Skeletal muscle satellite cell (primary cell): ENCODE measurements around the gene ACP3.

Source experiments
- H3K27me3 ChIP-seq: 2 replicates; pipeline ENCODE4 v1.7.0; 2013; ENCODE audit warnings: low read length; ENCODE audit not compliant: control insufficient read depth, insufficient read depth
- H3K36me3 ChIP-seq: 2 replicates; pipeline ENCODE4 v1.7.0; 2013; ENCODE audit warnings: mild to moderate bottlenecking, control low read depth, low read length; ENCODE audit not compliant: insufficient read depth
- H3K4me1 ChIP-seq: 2 replicates; pipeline ENCODE4 v1.7.0; 2013; ENCODE audit warnings: low read length; ENCODE audit not compliant: control insufficient read depth, insufficient read depth
- H3K4me2 ChIP-seq: 2 replicates; pipeline ENCODE4 v1.7.0; 2013; ENCODE audit warnings: mild to moderate bottlenecking, low read length
- H3K4me3 ChIP-seq: 2 replicates; pipeline ENCODE4 v1.7.0; 2013; ENCODE audit warnings: low read length
- H3K9ac ChIP-seq: 2 replicates; pipeline ENCODE4 v1.7.0; 2013; ENCODE audit warnings: mild to moderate bottlenecking, low read depth, low read length, moderate library complexity
- H3K9me3 ChIP-seq: replicated peaks from 2 replicates; pipeline ENCODE4 v1.7.0; 2013; ENCODE audit warnings: mild to moderate bottlenecking, control low read depth, low read length

ACP3 gene

GRCh38 chr3:132321304-132321703, 4.1 kb downstream of the ACP3 start:
- Histone ChIP-seq H3K9me3 (no peaks in the 10 kb centered on the region), H3K36me3 (no peaks in the 10 kb centered on the region), H3K4me1 (peaks cover 18% of the 10 kb centered on the region), H3K9ac (no peak overlapping the region), H3K27me3 (peaks cover 14% of the 10 kb centered on the region), H3K4me3 (no peak overlapping the region), H3K4me2 (no peak overlapping the region)

DNA sequence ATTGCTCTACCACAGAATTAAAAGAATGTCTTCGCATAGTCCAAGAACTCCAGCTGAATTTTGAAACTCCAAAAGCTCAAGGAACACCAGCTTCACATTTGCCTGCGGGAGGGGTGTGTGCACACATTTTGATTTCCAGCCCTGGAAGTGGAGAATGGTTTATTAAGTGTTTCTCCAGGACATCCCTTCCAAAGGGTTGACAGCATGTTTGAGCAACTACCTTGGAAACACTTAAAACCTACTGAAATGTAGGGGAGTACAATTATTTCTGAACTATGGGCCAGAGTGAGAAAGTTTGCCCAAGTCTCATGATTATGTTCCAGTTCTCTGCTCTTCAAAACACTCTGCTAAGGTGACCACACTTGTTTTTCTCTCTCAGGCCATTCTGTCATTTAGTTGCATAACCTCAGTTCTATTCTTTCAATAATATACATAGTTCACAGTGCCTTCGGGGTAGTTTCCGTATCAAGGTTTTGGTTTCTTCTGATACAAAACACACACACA, 7.9 kb downstream of the ACP3 start:
- Histone ChIP-seq H3K4me1 (no peaks in the 10 kb centered on the region), H3K9ac (no peak overlapping the region), H3K4me3 (no peak overlapping the region), H3K4me2 (no peak overlapping the region), H3K9me3 (no peaks in the 10 kb centered on the region), H3K27me3 (peaks cover 19% of the 10 kb centered on the region), H3K36me3 (no peaks in the 10 kb centered on the region)

DNA sequence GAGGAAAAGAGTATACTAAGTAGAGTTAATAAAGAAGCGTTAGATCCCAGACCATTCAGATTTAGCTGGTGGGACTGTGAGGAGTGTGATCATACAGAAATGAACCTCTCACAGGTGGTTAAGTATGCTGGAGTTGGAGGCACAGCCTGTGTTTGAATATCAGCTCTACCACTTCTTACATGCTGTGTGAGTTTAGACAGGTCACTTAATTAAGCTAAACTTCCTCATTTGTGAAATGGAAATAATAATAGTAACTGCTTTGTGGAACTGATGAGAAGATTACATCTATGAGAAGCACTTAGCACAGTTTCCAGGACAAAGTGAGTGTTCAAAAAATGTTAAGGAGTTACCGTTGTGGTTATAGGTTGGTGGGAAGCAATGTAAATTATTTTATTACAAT, 8.4 kb downstream of the ACP3 start:
- Histone ChIP-seq H3K9me3 (no peaks in the 10 kb centered on the region), H3K4me3 (no peak overlapping the region), H3K4me1 (no peaks in the 10 kb centered on the region), H3K9ac (no peak overlapping the region), H3K4me2 (no peak overlapping the region), H3K27me3 (peaks cover 19% of the 10 kb centered on the region), H3K36me3 (no peaks in the 10 kb centered on the region)

DNA sequence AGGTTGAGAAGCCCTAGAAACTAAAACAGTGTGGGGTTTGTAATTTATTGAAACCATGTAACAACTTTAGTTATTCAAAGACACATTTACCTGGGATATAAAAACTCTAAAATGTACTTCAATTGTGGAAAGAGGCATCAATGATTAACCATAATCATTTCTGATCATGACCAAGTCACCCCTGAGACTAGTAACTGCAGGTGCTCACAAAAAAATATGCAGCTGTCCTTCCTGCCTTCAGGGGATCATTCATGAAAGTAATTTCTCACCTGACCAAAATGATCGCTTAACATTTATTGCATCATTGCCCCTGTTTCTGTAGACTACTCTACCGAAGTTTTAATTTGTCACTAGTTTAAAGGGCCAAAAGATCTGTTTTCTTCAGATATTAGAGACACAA, 9.0 kb downstream of the ACP3 start:
- Histone ChIP-seq H3K9me3 (no peaks in the 10 kb centered on the region), H3K4me2 (no peak overlapping the region), H3K9ac (no peak overlapping the region), H3K36me3 (no peaks in the 10 kb centered on the region), H3K27me3 (peaks cover 22% of the 10 kb centered on the region), H3K4me3 (no peak overlapping the region), H3K4me1 (no peaks in the 10 kb centered on the region)

DNA sequence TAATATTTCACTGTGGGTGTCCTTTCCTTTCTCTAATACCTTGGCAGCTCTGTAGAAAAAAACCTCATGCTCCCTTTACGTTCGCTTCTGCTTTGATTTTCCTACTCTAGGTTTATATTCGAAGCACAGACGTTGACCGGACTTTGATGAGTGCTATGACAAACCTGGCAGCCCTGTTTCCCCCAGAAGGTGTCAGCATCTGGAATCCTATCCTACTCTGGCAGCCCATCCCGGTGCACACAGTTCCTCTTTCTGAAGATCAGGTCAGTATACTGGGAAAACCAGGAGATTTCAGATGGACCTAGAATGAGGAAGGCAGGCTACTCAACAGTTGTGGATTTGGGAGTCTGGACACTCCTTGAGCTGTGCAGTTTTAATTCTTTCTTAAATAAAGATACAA, 14.9 kb downstream of the ACP3 start:
- no peaks in the 10 kb centered on the region for H3K36me3 ChIP-seq
- no peak overlapping the region for H3K9ac ChIP-seq
- H3K4me2 ChIP-seq = no peak overlapping the region
- H3K4me3 ChIP-seq = no peak overlapping the region
- H3K4me1 ChIP-seq = no peaks in the 10 kb centered on the region
- peaks cover 15% of the 10 kb centered on the region for H3K27me3 ChIP-seq
- H3K9me3 ChIP-seq = no peaks in the 10 kb centered on the region

- Histone ChIP-seq H3K9ac (no peak overlapping the region), H3K4me3 (no peak overlapping the region), H3K27me3 (peaks cover 15% of the 10 kb centered on the region), H3K36me3 (no peaks in the 10 kb centered on the region), H3K9me3 (no peaks in the 10 kb centered on the region), H3K4me2 (no peak overlapping the region), H3K4me1 (no peaks in the 10 kb centered on the region)
Measured at GRCh38 chr3:132332508-132332907, 15.3 kb downstream of the ACP3 start.

DNA sequence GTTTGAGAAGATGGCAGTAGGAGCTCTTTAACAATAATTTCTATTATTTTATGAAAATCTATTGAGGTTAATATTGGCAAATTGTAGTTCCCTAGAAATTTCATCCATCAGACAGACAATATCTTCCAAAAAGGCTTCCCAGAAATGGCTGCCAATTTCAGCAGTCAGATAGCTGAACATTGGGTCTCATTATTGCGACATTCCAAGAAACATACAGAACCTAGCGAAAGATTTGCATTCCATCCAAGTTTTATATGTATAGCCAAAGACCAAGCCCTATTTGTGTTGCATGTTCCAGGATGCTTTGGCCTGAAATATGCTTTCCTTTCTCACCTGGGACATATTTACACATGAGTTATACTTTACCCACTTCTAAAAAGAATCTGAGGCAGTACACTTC, 24.5 kb downstream of the ACP3 start:
- no peaks in the 10 kb centered on the region for H3K9me3 ChIP-seq
- no peak overlapping the region for H3K9ac ChIP-seq
- H3K4me2 ChIP-seq = no peak overlapping the region
- H3K27me3 ChIP-seq = peaks cover 3% of the 10 kb centered on the region
- no peak overlapping the region for H3K4me3 ChIP-seq
- no peaks in the 10 kb centered on the region for H3K36me3 ChIP-seq
- peaks cover 9% of the 10 kb centered on the region for H3K4me1 ChIP-seq

DNA sequence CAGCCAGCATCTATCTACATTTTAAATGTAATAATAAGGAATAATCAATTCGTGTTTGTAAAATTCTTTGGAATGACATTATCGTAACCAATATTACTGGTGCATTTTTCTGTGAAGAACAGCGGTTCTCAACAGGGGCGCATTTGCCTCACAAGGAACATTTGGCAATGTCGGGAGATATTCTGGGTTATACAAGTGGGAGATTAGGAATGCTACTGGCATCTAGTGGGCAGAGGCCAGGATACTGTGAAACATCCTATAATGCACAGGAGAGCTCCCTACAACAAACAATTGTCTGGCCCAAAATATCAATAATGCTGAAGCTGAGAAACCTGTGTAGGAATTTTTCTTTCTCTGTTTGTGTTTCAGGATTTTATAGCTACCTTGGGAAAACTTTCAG, 25.0 kb downstream of the ACP3 start:
- H3K4me3 ChIP-seq = no peak overlapping the region
- no peak overlapping the region for H3K4me2 ChIP-seq
- peaks cover 12% of the 10 kb centered on the region for H3K4me1 ChIP-seq
- no peak overlapping the region for H3K9ac ChIP-seq
- H3K27me3 ChIP-seq = peaks cover 3% of the 10 kb centered on the region
- no peaks in the 10 kb centered on the region for H3K9me3 ChIP-seq
- H3K36me3 ChIP-seq = no peaks in the 10 kb centered on the region

DNA sequence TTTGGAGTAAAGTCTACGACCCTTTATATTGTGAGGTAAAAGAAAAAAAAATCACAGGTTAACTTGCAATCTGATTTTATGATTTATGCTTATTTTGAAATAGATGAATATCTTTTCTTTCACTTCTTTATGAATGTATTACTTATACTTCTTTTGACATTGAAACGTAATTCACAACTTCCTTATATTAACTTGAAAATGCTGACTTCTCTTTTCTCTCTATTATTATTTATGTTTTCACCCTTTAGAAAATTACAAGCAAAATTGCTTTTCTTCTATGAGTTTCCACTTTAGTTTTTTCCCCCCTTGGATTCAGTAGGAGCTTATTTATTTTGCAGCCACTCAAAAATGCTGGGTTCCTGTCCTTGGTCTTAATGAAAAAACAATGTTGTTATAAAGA, 25.4 kb downstream of the ACP3 start:
- Histone ChIP-seq H3K4me3 (no peak overlapping the region), H3K4me2 (no peak overlapping the region), H3K9me3 (no peaks in the 10 kb centered on the region), H3K9ac (no peak overlapping the region), H3K27me3 (peaks cover 3% of the 10 kb centered on the region), H3K4me1 (peaks cover 12% of the 10 kb centered on the region), H3K36me3 (no peaks in the 10 kb centered on the region)

- Histone ChIP-seq H3K4me2 (no peak overlapping the region), H3K36me3 (no peaks in the 10 kb centered on the region), H3K4me3 (no peak overlapping the region), H3K9ac (no peak overlapping the region), H3K4me1 (peaks cover 12% of the 10 kb centered on the region), H3K27me3 (peaks cover 3% of the 10 kb centered on the region), H3K9me3 (no peaks in the 10 kb centered on the region)
Measured at GRCh38 chr3:132343018-132343612, 25.9 kb downstream of the ACP3 start.

DNA sequence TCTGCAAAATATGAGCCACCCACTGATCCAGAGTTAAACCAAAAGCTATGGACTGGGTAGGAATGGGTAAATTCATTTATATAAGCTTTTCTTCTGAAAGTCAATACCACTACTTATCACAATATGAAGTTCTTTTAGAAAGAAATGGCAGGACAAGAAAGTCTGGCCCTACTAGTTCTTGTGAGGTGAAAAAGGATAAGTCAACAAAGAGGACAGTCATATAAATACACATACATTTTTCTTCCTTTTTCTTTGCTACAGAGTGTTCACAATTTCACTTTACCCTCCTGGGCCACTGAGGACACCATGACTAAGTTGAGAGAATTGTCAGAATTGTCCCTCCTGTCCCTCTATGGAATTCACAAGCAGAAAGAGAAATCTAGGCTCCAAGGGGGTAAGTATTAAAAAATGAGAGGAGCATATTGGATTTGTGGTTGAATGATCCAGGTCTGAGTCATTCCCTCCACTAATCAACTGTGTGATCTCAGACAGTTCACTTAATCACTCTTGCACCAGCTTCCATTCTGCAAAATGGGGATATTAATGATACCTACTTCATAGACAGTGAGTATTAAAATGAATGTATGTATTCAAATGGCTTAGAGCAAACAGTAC, 27.6 kb downstream of the ACP3 start:
- no peak overlapping the region for H3K4me3 ChIP-seq
- H3K36me3 ChIP-seq = no peaks in the 10 kb centered on the region
- peaks cover 3% of the 10 kb centered on the region for H3K27me3 ChIP-seq
- H3K9me3 ChIP-seq = no peaks in the 10 kb centered on the region
- no peak overlapping the region for H3K9ac ChIP-seq
- no peak overlapping the region for H3K4me2 ChIP-seq
- peaks cover 12% of the 10 kb centered on the region for H3K4me1 ChIP-seq
